Rectal smooth muscle tissue (tissue), 1 donor: ENCODE measurements around the gene SLC7A8.

ENCODE experiments used
- H3K27ac ChIP-seq: one replicate; pipeline ENCODE4 v1.7.0; 2013; ENCODE audit warnings: low read depth, low read length, inconsistent platforms
- H3K27me3 ChIP-seq: one replicate; pipeline ENCODE4 v1.7.0; 2013; ENCODE audit warnings: low read length; ENCODE audit not compliant: control insufficient read depth, insufficient read depth
- H3K36me3 ChIP-seq: one replicate; pipeline ENCODE4 v1.7.0; 2013; ENCODE audit warnings: low read length; ENCODE audit not compliant: control insufficient read depth, insufficient read depth
- H3K4me1 ChIP-seq: one replicate; pipeline ENCODE4 v1.7.0; 2013; ENCODE audit warnings: low read length; ENCODE audit not compliant: control insufficient read depth, insufficient read depth
- H3K4me3 ChIP-seq: one replicate; pipeline ENCODE4 v1.7.0; 2013; ENCODE audit warnings: low read length
- H3K9ac ChIP-seq: one replicate; pipeline ENCODE4 v1.7.0; 2013; ENCODE audit warnings: low read length

The SLC7A8 gene

GRCh38 chr14:23164250-23164649 lies 19.2 kb downstream of the SLC7A8 start:
- Histone ChIP-seq H3K4me1 (peaks cover 12% of the 10 kb centered on the region), H3K36me3 (no peaks in the 10 kb centered on the region), H3K27ac (no peak overlapping the region)

GRCh38 chr14:23163830-23164229 lies 19.6 kb downstream of the SLC7A8 start:
- Histone ChIP-seq H3K4me3 (no peak overlapping the region), H3K27me3 (no peaks in the 10 kb centered on the region), H3K4me1 (peaks cover 12% of the 10 kb centered on the region), H3K27ac (no peak overlapping the region), H3K36me3 (no peaks in the 10 kb centered on the region), H3K9ac (no peak overlapping the region)

More at GRCh38 chr14:23164250-23164649, 19.2 kb downstream of the SLC7A8 start:
- no peak overlapping the region for H3K4me3 ChIP-seq
- no peaks in the 10 kb centered on the region for H3K27me3 ChIP-seq
- H3K9ac ChIP-seq: no peak overlapping the region

GRCh38 chr14:23162800-23163199 lies 20.7 kb downstream of the SLC7A8 start:
- no peaks in the 10 kb centered on the region for H3K27me3 ChIP-seq
- H3K36me3 ChIP-seq: no peaks in the 10 kb centered on the region
- no peak overlapping the region for H3K9ac ChIP-seq
- H3K27ac ChIP-seq: no peak overlapping the region
- H3K4me1 ChIP-seq: peaks cover 6% of the 10 kb centered on the region
- H3K4me3 ChIP-seq: no peak overlapping the region

- Histone ChIP-seq H3K9ac (no peak overlapping the region), H3K4me1 (no peaks in the 10 kb centered on the region), H3K27ac (no peak overlapping the region), H3K27me3 (no peaks in the 10 kb centered on the region), H3K36me3 (no peaks in the 10 kb centered on the region), H3K4me3 (no peak overlapping the region)
Observed at GRCh38 chr14:23162005-23162404, 21.5 kb downstream of the SLC7A8 start.

- no peak overlapping the region for H3K9ac ChIP-seq
- H3K36me3 ChIP-seq: no peaks in the 10 kb centered on the region
- no peak overlapping the region for H3K27ac ChIP-seq
- H3K27me3 ChIP-seq: no peaks in the 10 kb centered on the region
- no peak overlapping the region for H3K4me3 ChIP-seq
- H3K4me1 ChIP-seq: no peaks in the 10 kb centered on the region
Observed at GRCh38 chr14:23160924-23161522, 22.4 kb downstream of the SLC7A8 start.

- H3K4me3 ChIP-seq: no peak overlapping the region
- no peak overlapping the region for H3K9ac ChIP-seq
- no peaks in the 10 kb centered on the region for H3K36me3 ChIP-seq
- H3K27ac ChIP-seq: no peak overlapping the region
- no peaks in the 10 kb centered on the region for H3K27me3 ChIP-seq
- H3K4me1 ChIP-seq: peaks cover 12% of the 10 kb centered on the region
Observed at GRCh38 chr14:23159532-23159931, 23.9 kb downstream of the SLC7A8 start.

GRCh38 chr14:23158779-23159178 lies 24.7 kb downstream of the SLC7A8 start:
- Histone ChIP-seq H3K4me1 (peaks cover 18% of the 10 kb centered on the region), H3K9ac (no peak overlapping the region), H3K27ac (no peak overlapping the region), H3K4me3 (no peak overlapping the region), H3K36me3 (no peaks in the 10 kb centered on the region), H3K27me3 (no peaks in the 10 kb centered on the region)

GRCh38 chr14:23154964-23155587 lies 28.4 kb downstream of the SLC7A8 start:
- Histone ChIP-seq H3K4me3 (peak overlapping the region; percentile 34), H3K4me1 (peaks cover 23% of the 10 kb centered on the region), H3K27me3 (no peaks in the 10 kb centered on the region), H3K27ac (peak overlapping the region; percentile 93), H3K9ac (no peak overlapping the region), H3K36me3 (no peaks in the 10 kb centered on the region)

GRCh38 chr14:23153851-23154796 lies 29.3 kb downstream of the SLC7A8 start:
- Histone ChIP-seq H3K27me3 (no peaks in the 10 kb centered on the region), H3K36me3 (no peaks in the 10 kb centered on the region), H3K4me1 (peaks cover 23% of the 10 kb centered on the region), H3K9ac (peak overlapping the region; percentile 16), H3K4me3 (peak overlapping the region; percentile 47), H3K27ac (peak overlapping the region; percentile 93)

- no peak overlapping the region for H3K9ac ChIP-seq
- no peaks in the 10 kb centered on the region for H3K27me3 ChIP-seq
- H3K27ac ChIP-seq: no peak overlapping the region
- peaks cover 23% of the 10 kb centered on the region for H3K4me1 ChIP-seq
- no peaks in the 10 kb centered on the region for H3K36me3 ChIP-seq
- no peak overlapping the region for H3K4me3 ChIP-seq
Observed at GRCh38 chr14:23151342-23151741, 32.1 kb downstream of the SLC7A8 start.

GRCh38 chr14:23149745-23150144 lies 33.7 kb downstream of the SLC7A8 start:
- no peak overlapping the region for H3K27ac ChIP-seq
- no peaks in the 10 kb centered on the region for H3K36me3 ChIP-seq
- no peaks in the 10 kb centered on the region for H3K27me3 ChIP-seq
- peaks cover 13% of the 10 kb centered on the region for H3K4me1 ChIP-seq
- H3K9ac ChIP-seq: no peak overlapping the region
- no peak overlapping the region for H3K4me3 ChIP-seq

- no peak overlapping the region for H3K4me3 ChIP-seq
- peak overlapping the region; percentile 34 for H3K27ac ChIP-seq
- H3K4me1 ChIP-seq: peaks cover 5% of the 10 kb centered on the region
Observed at GRCh38 chr14:23148591-23149249, 34.7 kb downstream of the SLC7A8 start.

More at GRCh38 chr14:23148591-23149249, 34.7 kb downstream of the SLC7A8 start:
- H3K9ac ChIP-seq: no peak overlapping the region
- no peaks in the 10 kb centered on the region for H3K27me3 ChIP-seq
- H3K36me3 ChIP-seq: no peaks in the 10 kb centered on the region
